CD4-positive, CD25-positive, alpha-beta regulatory T cell (primary cell): ENCODE results near the gene ME3. TPM values are rescaled to one million over a fixed set of nuclear protein-coding genes. Genes with fewer than 3 reads are reported as not detected.
"Not testable (repeated sequence)": the region's sequence is repeated elsewhere in the genome, so short reads cannot be mapped to it uniquely, and the experiment has no call there.

Experiments used
- ATAC-seq, 2 donors: fragments of 150-1000 bp; cut with Tn5 transposase; one replicate each; pipeline ENCODE4 v1.10.0; 2021; ENCODE audit warnings: low read depth in 2 of 2, moderate number of reproducible peaks in 2 of 2, moderate library complexity in 1 of 2
- DNase-seq, 3 donors: peaks; one replicate each; pipeline versions ENCODE4 v3.0.0 to v3.0.0-alpha.2; 2012 to 2022; ENCODE audit warnings: mixed read lengths in 1 of 3
- H3K27ac ChIP-seq: one replicate; pipeline ENCODE4 v1.7.0; 2013; ENCODE audit warnings: mild to moderate bottlenecking, low read length; ENCODE audit not compliant: insufficient read depth, poor library complexity, severe bottlenecking
- H3K27me3 ChIP-seq: one replicate; pipeline ENCODE4 v1.7.0; 2013; ENCODE audit warnings: low read length; ENCODE audit not compliant: control insufficient read depth, insufficient read depth
- H3K36me3 ChIP-seq: one replicate; pipeline ENCODE4 v1.7.0; 2013; ENCODE audit warnings: mild to moderate bottlenecking, low read length, moderate library complexity; ENCODE audit not compliant: control insufficient read depth, insufficient read depth
- H3K4me1 ChIP-seq: 2 replicates; pipeline ENCODE4 v1.7.0; 2013; ENCODE audit warnings: mild to moderate bottlenecking, low read length; ENCODE audit not compliant: insufficient read depth, control insufficient read depth, poor library complexity, severe bottlenecking
- H3K4me3 ChIP-seq: one replicate; pipeline ENCODE4 v1.7.0; 2013; ENCODE audit warnings: low read depth, mild to moderate bottlenecking, low read length, moderate library complexity
- H3K9me3 ChIP-seq, 2 experiments: 1 replicate in 1 of 2; 2 replicates in 1 of 2; pipeline ENCODE4 v1.7.0; 2013; ENCODE audit warnings: low read length in 2 of 2, mild to moderate bottlenecking in 1 of 2, moderate library complexity in 1 of 2; ENCODE audit not compliant: control insufficient read depth in 2 of 2
- H3K27ac Mint-ChIP-seq, 3 donors: one replicate each; pipeline ENCODE4 v1.8.0; 2020 to 2022; ENCODE audit warnings: mild to moderate bottlenecking in 3 of 3, mixed read lengths in 3 of 3, moderate library complexity in 2 of 3
- H3K27me3 Mint-ChIP-seq: one replicate; pipeline ENCODE4 v1.8.0; 2022; ENCODE audit warnings: mild to moderate bottlenecking, mixed read lengths
- H3K36me3 Mint-ChIP-seq: one replicate; pipeline ENCODE4 v1.8.0; 2020; ENCODE audit warnings: mixed read lengths
- H3K4me1 Mint-ChIP-seq, 4 donors: one replicate each; pipeline ENCODE4 v1.8.0; 2020 to 2022; ENCODE audit warnings: mixed read lengths in 4 of 4, mild to moderate bottlenecking in 1 of 4
- H3K4me3 Mint-ChIP-seq, 4 donors: one replicate each; pipeline ENCODE4 v1.8.0; 2020 to 2022; ENCODE audit warnings: mild to moderate bottlenecking in 4 of 4, mixed read lengths in 4 of 4, moderate library complexity in 3 of 4
- H3K9me3 Mint-ChIP-seq, 7 donors: one replicate each; pipeline ENCODE4 v1.8.0; 2020 to 2022; ENCODE audit warnings: mixed read lengths in 7 of 7, mild to moderate bottlenecking in 3 of 7, moderate library complexity in 2 of 7
- polyA plus RNA-seq, 4 donors: library from polyadenylated mRNA; unstranded; fragments of 300-500 nt; fragmentation: Illumina TruSeq; gene quantifications; one replicate each; pipeline ENCODE4 v1.2.3, GENCODE V29; 2021
- total RNA-seq: library from RNA; stranded (reverse); gene quantifications from one replicate; pipeline ENCODE4 v1.2.3, GENCODE V29; 2022

Gene ME3
- total and polyA plus RNA-seq, 5 donors from 2014 or later: 0.18 to 1.4 (median 0.38) TPM; not detected in 2

DNA sequence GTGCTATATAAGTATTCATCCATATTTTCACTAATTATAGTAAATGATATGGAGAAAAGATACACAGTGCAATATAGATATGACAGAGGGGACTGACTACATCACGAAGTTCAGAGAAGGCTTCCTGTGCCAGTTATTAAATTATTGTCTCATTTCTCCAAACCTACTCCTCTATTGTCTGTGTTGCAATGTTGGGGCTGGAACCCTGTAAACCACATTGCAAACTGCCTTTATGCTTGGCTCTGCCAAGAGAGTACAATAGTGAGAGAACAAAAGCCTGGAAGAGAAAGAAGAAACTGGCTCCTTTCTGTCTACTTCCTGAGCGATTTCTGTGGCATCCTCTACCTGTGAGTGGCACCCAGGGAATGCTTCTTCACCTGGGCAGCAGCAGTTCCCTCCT is 46.4 kb downstream of the ME3 start:
- no peaks in the 10 kb centered on the region for H3K27me3 ChIP-seq
- Mint-ChIP-seq H3K4me1 (no peaks in the 10 kb centered on the region), H3K36me3 (no peaks in the 10 kb centered on the region), H3K27me3 (peaks cover 7% of the 10 kb centered on the region), H3K4me3 (no peak overlapping the region), H3K27ac (no peak overlapping the region), H3K9me3 (no peaks in the 10 kb centered on the region)
- no peak overlapping the region for H3K4me3 ChIP-seq
- H3K27ac ChIP-seq: no peak overlapping the region
- ATAC-seq: no peak
- DNase-seq: no peak
- H3K4me1 ChIP-seq: no peaks in the 10 kb centered on the region
- no peaks in the 10 kb centered on the region for H3K9me3 ChIP-seq
- no peaks in the 10 kb centered on the region for H3K36me3 ChIP-seq

- no peaks in the 10 kb centered on the region for H3K9me3 ChIP-seq
- Mint-ChIP-seq H3K4me1 (no peaks in the 10 kb centered on the region), H3K27me3 (peaks cover 7% of the 10 kb centered on the region), H3K27ac (no peak overlapping the region), H3K36me3 (no peaks in the 10 kb centered on the region), H3K4me3 (no peak overlapping the region), H3K9me3 (no peaks in the 10 kb centered on the region)
- no peaks in the 10 kb centered on the region for H3K36me3 ChIP-seq
- H3K4me1 ChIP-seq: no peaks in the 10 kb centered on the region
- no peak overlapping the region for H3K4me3 ChIP-seq
- DNase-seq: no peak
- no peaks in the 10 kb centered on the region for H3K27me3 ChIP-seq
- H3K27ac ChIP-seq: no peak overlapping the region
- ATAC-seq: no peak
Measured at GRCh38 chr11:86625544-86625943, 46.9 kb downstream of the ME3 start.

DNA sequence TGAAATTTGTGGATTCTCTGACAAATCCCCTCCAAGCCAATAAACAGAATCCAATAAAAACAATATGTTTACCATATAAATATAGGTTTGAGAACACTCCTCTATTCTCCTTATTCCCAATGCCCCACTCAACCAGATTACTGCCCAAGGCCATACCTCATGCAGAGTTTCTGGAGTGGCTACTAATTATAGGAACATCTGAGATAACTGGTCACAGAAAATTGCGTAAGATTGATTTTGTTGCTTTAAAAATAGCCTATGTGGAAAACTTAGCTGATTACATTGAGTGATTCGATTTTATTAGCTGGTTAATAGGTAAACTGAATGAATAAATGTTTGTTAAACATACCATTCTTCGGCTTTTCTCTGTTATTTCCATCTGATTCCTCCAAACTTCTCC is 48.0 kb downstream of the ME3 start:
- DNase-seq (no peak), ATAC-seq (no peak)
- H3K36me3 Mint-ChIP-seq: no peaks in the 10 kb centered on the region
- H3K4me1 Mint-ChIP-seq: no peaks in the 10 kb centered on the region
- Histone ChIP-seq H3K36me3 (no peaks in the 10 kb centered on the region), H3K4me1 (no peaks in the 10 kb centered on the region), H3K27me3 (no peaks in the 10 kb centered on the region), H3K4me3 (no peak overlapping the region), H3K9me3 (no peaks in the 10 kb centered on the region), H3K27ac (no peak overlapping the region)
- H3K27me3 Mint-ChIP-seq: peaks cover 7% of the 10 kb centered on the region
- no peak overlapping the region for H3K27ac Mint-ChIP-seq
- no peak overlapping the region for H3K4me3 Mint-ChIP-seq
- H3K9me3 Mint-ChIP-seq: peaks cover 0 to 3% (median 2%) of the 10 kb centered on the region in 7 donors

DNA sequence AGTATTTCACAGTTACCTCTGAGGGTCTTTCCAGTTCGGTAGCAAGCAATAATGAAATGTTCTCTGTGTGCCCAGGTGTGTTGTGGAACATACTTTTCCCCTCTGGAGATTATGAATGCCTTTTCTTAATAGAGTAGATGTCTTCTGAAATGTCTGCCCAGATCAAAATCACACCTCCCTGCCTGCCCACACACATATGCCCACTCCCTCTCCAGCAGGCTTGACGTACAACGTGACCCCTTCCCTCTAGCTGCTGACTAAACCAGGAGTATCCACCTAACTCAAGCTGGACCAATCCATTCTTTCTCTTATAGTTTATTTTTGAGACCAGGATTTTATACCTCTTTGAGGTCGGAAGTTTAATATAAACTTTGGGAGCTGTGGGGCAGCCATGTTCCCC is 48.7 kb downstream of the ME3 start:
- DNase-seq (no peak), ATAC-seq (no peak)
- Histone ChIP-seq H3K4me3 (no peak overlapping the region), H3K27ac (no peak overlapping the region), H3K27me3 (no peaks in the 10 kb centered on the region), H3K4me1 (no peaks in the 10 kb centered on the region), H3K9me3 (no peaks in the 10 kb centered on the region), H3K36me3 (no peaks in the 10 kb centered on the region)
- peaks cover 7% of the 10 kb centered on the region for H3K27me3 Mint-ChIP-seq
- no peaks in the 10 kb centered on the region for H3K4me1 Mint-ChIP-seq
- H3K9me3 Mint-ChIP-seq: peaks cover 0 to 7% (median 3%) of the 10 kb centered on the region in 7 donors
- H3K4me3 Mint-ChIP-seq: no peak overlapping the region
- no peaks in the 10 kb centered on the region for H3K36me3 Mint-ChIP-seq
- H3K27ac Mint-ChIP-seq: no peak overlapping the region

GRCh38 chr11:86623041-86623621 is 49.3 kb downstream of the ME3 start:
- no peak for ATAC-seq
- H3K9me3 ChIP-seq: no peaks in the 10 kb centered on the region
- no peak overlapping the region for H3K27ac Mint-ChIP-seq

GRCh38 chr11:86621854-86622253 is 50.6 kb downstream of the ME3 start:
- Histone ChIP-seq H3K4me3 (no peak overlapping the region), H3K27me3 (no peaks in the 10 kb centered on the region), H3K36me3 (no peaks in the 10 kb centered on the region), H3K9me3 (no peaks in the 10 kb centered on the region), H3K27ac (no peak overlapping the region), H3K4me1 (no peaks in the 10 kb centered on the region)
- Mint-ChIP-seq H3K27ac (no peak overlapping the region), H3K27me3 (peaks cover 7% of the 10 kb centered on the region), H3K4me3 (no peak overlapping the region), H3K4me1 (no peaks in the 10 kb centered on the region), H3K36me3 (no peaks in the 10 kb centered on the region), H3K9me3 (peaks cover 0 to 9% (median 3%) of the 10 kb centered on the region in 7 donors)
- ATAC-seq (no peak), DNase-seq (no peak)

More at GRCh38 chr11:86623041-86623621, 49.3 kb downstream of the ME3 start:
- Histone ChIP-seq H3K4me1 (no peaks in the 10 kb centered on the region), H3K27me3 (no peaks in the 10 kb centered on the region), H3K36me3 (no peaks in the 10 kb centered on the region), H3K27ac (no peak overlapping the region), H3K4me3 (no peak overlapping the region)
- no peak for DNase-seq
- Mint-ChIP-seq H3K27me3 (peaks cover 7% of the 10 kb centered on the region), H3K9me3 (peaks cover 0 to 7% (median 3%) of the 10 kb centered on the region in 7 donors), H3K36me3 (no peaks in the 10 kb centered on the region), H3K4me3 (no peak overlapping the region), H3K4me1 (no peaks in the 10 kb centered on the region)

DNA sequence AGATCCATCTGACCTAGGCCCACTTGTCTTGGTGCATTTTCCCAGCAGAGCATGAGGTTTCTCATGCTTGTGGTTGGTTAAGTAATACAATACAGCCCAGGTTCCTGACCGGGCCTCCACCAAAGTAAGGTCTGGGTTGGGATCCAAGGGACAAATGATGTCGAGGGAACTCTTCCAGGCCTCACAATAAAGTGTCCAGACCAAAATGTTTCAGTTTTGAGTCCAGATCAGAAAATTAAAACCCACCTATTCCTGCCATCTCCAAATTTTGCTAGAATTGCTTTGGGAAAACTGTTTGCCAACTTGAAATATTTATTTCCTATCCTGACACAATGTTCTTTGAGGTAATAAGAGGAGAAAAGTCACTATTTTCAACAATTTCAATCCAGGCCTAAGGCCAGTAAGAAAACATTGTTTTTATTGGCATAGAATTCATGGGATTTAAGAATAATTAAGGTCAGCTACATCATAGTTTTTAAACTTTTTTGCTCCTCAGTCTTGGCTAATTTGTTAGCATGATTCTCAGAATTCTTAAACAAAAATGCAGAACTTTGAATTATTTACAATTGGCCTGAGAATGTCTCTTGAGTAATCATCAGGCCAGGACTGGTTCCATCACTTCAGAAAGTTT is 51.4 kb downstream of the ME3 start:
- DNase-seq: no peak

GRCh38 chr11:86619428-86619827 is 53.0 kb downstream of the ME3 start:
- H3K36me3 Mint-ChIP-seq, H3K36me3 ChIP-seq, H3K9me3 Mint-ChIP-seq, H3K27me3 ChIP-seq, H3K4me3 Mint-ChIP-seq, H3K27ac ChIP-seq, H3K27me3 Mint-ChIP-seq, H3K4me1 Mint-ChIP-seq, H3K27ac Mint-ChIP-seq, H3K4me3 ChIP-seq, H3K4me1 ChIP-seq, ATAC-seq, H3K9me3 ChIP-seq, DNase-seq: not testable (repeated sequence)

More for the DNA sequence above, 51.4 kb downstream of the ME3 start:
- H3K9me3 ChIP-seq: no peaks in the 10 kb centered on the region
- Mint-ChIP-seq H3K27me3 (peaks cover 10% of the 10 kb centered on the region), H3K4me1 (no peaks in the 10 kb centered on the region), H3K36me3 (no peaks in the 10 kb centered on the region), H3K9me3 (peaks cover 2 to 9% (median 5%) of the 10 kb centered on the region in 7 donors), H3K4me3 (no peak overlapping the region), H3K27ac (no peak overlapping the region)
- H3K4me1 ChIP-seq: no peaks in the 10 kb centered on the region
- H3K4me3 ChIP-seq: no peak overlapping the region
- H3K27me3 ChIP-seq: no peaks in the 10 kb centered on the region
- ATAC-seq: no peak
- no peak overlapping the region for H3K27ac ChIP-seq
- H3K36me3 ChIP-seq: no peaks in the 10 kb centered on the region
